Gastroesophageal sphincter (tissue), 4 donors: ENCODE measurements around the gene COG8. TPM values are rescaled to one million over a fixed set of nuclear protein-coding genes. Genes with fewer than 3 reads are reported as not detected.

ENCODE experiments used
- ATAC-seq: fragments of 150-250 bp; one replicate; pipeline ENCODE4 v1.9.1; 2016; ENCODE audit warnings: mild to moderate bottlenecking, moderate library complexity
- H3K27ac ChIP-seq, 4 donors: fragments of 200-600 bp; sonication (generic) in 3 of 4; 1 replicate in 3 of 4; 2 replicates in 1 of 4; pipeline ENCODE4 v1.5.1; 2016 to 2019
- H3K27me3 ChIP-seq: fragments of 200-600 bp; sonication (generic); one replicate; pipeline ENCODE4 v1.5.1; 2019
- H3K36me3 ChIP-seq, 2 donors: fragments of 200-600 bp; sonication (generic); one replicate each; pipeline ENCODE4 v1.5.1; 2019; ENCODE audit warnings: control low read depth in 1 of 2
- H3K4me1 ChIP-seq, 3 donors: fragments of 200-600 bp; sonication (generic); 1 replicate in 2 of 3; 2 replicates in 1 of 3; pipeline ENCODE4 v1.5.1; 2016 to 2019; ENCODE audit warnings: control low read depth in 2 of 3
- H3K4me3 ChIP-seq, 2 donors: fragments of 200-600 bp; sonication (generic); one replicate each; pipeline ENCODE4 v1.5.1; 2019; ENCODE audit warnings: mild to moderate bottlenecking in 1 of 2, moderate library complexity in 1 of 2
- H3K9me3 ChIP-seq, 3 donors: fragments of 200-600 bp; sonication (generic); one replicate each; pipeline ENCODE4 v1.5.1; 2017 to 2019; ENCODE audit warnings: control low read depth in 2 of 3
- CTCF ChIP-seq, 4 experiments: fragments of 200-600 bp in 2 of 4; fragments of 450-650 bp in 2 of 4; sonication (generic) in 1 of 4; IDR thresholded peaks; one replicate each; pipeline ENCODE4 v1.5.1; 2017 to 2019; ENCODE audit warnings: antibody characterized with exemption in 4 of 4, mild to moderate bottlenecking in 2 of 4, moderate library complexity in 2 of 4
- EP300 ChIP-seq: sonication (generic); formaldehyde crosslinking; IDR thresholded peaks from one replicate; pipeline ENCODE4 v1.6.1; 2017; ENCODE audit warnings: antibody characterized with exemption, mild to moderate bottlenecking
- POLR2A ChIP-seq, 2 donors: fragments of 450-650 bp; IDR thresholded peaks; one replicate each; pipeline ENCODE4 v1.6.1; 2017; ENCODE audit warnings: antibody characterized with exemption in 2 of 2, mild to moderate bottlenecking in 2 of 2, moderate library complexity in 1 of 2
- POLR2AphosphoS5 ChIP-seq: sonication (generic); formaldehyde crosslinking; IDR thresholded peaks from one replicate; pipeline ENCODE4 v1.6.1; 2017; ENCODE audit warnings: antibody characterized with exemption
- WGBS, 2 donors: methylation state at CpG; one replicate each; pipeline ENCODE4 v1.1.5; 2018; ENCODE audit warnings: low coverage in 1 of 2; 5-methylcytosine and 5-hydroxymethylcytosine counted together
- total RNA-seq, 4 donors: library from RNA; depleted of rRNA; stranded (reverse); fragments of >200 nt; gene quantifications; one replicate each; pipeline ENCODE4 v1.1.0, GENCODE V29; 2016

The COG8 gene
- total RNA-seq, 4 donors from 2014 or later: 33.3 to 48.6 (median 43.5) TPM

- WGBS, 2 donors: 89% methylated on average over 17 of the region's 22 CpGs; no CpG with 5 or more reads in 1 of the 2 donors
- no peak for ATAC-seq
- peaks cover 0 to 100% of the 10 kb centered on the region in 2 donors for H3K36me3 ChIP-seq
- no peak overlapping the region for H3K4me3 ChIP-seq
- H3K9me3 ChIP-seq: no peaks in the 10 kb centered on the region
- H3K27ac ChIP-seq: no peak overlapping the region
- H3K27me3 ChIP-seq: no peaks in the 10 kb centered on the region
- H3K4me1 ChIP-seq: peaks cover 0 to 18% (median 0%) of the 10 kb centered on the region in 3 donors
- no peak for TF ChIP-seq POLR2AphosphoS5
- no peak for TF ChIP-seq EP300
- no peak for TF ChIP-seq CTCF (IDR thresholded peaks at IDR 0.05)
Observed at GRCh38 chr16:69321080-69321479, 18.3 kb downstream of the COG8 start.

- Histone ChIP-seq H3K27me3 (no peaks in the 10 kb centered on the region), H3K4me1 (peaks cover 0 to 15% (median 0%) of the 10 kb centered on the region in 3 donors), H3K36me3 (peaks cover 0 to 100% of the 10 kb centered on the region in 2 donors), H3K9me3 (no peaks in the 10 kb centered on the region), H3K4me3 (no peak overlapping the region), H3K27ac (no peak overlapping the region)
- TF ChIP-seq CTCF (IDR thresholded peaks at IDR 0.05) (no peak), EP300 (no peak), POLR2AphosphoS5 (no peak), POLR2A (IDR thresholded peaks at IDR 0.05) (no peak)
- no peak for ATAC-seq
- WGBS, 2 donors: 80% methylated on average over 7 of the region's 13 CpGs; no CpG with 5 or more reads in 1 of the 2 donors
Observed at GRCh38 chr16:69320740-69321073, 18.7 kb downstream of the COG8 start.

- TF ChIP-seq POLR2A (IDR thresholded peaks at IDR 0.05): no peak
- no peak for TF ChIP-seq POLR2AphosphoS5
- no peak for TF ChIP-seq CTCF (IDR thresholded peaks at IDR 0.05)
- no peak for TF ChIP-seq EP300
- H3K9me3 ChIP-seq: no peaks in the 10 kb centered on the region
- H3K4me1 ChIP-seq: peaks cover 0 to 18% (median 0%) of the 10 kb centered on the region in 3 donors
- peaks cover 0 to 100% of the 10 kb centered on the region in 2 donors for H3K36me3 ChIP-seq
- no peak for ATAC-seq
- no peaks in the 10 kb centered on the region for H3K27me3 ChIP-seq
- no peak overlapping the region for H3K4me3 ChIP-seq
- no peak overlapping the region for H3K27ac ChIP-seq
- WGBS, 2 donors: 80 to 82% methylated on average over 6 to 12 of the region's 30 CpGs
Observed at GRCh38 chr16:69319826-69320739, 19.3 kb downstream of the COG8 start.

- Histone ChIP-seq H3K4me3 (no peak overlapping the region), H3K27ac (no peak overlapping the region), H3K9me3 (no peaks in the 10 kb centered on the region), H3K4me1 (peaks cover 0 to 18% (median 0%) of the 10 kb centered on the region in 3 donors), H3K27me3 (no peaks in the 10 kb centered on the region), H3K36me3 (peaks cover 0 to 100% of the 10 kb centered on the region in 2 donors)
- WGBS, 2 donors: 74 to 80% methylated on average over 1 to 3 of the region's 9 CpGs
- TF ChIP-seq CTCF (IDR thresholded peaks at IDR 0.05): no peak
- ATAC-seq: no peak
Observed at GRCh38 chr16:69319381-69319780, 20.0 kb downstream of the COG8 start.

- TF ChIP-seq EP300 (no peak), CTCF (IDR thresholded peaks at IDR 0.05) (no peak), POLR2AphosphoS5 (no peak)
- Histone ChIP-seq H3K36me3 (peaks cover 0 to 100% of the 10 kb centered on the region in 2 donors), H3K9me3 (no peaks in the 10 kb centered on the region), H3K27me3 (no peaks in the 10 kb centered on the region), H3K27ac (no peak overlapping the region), H3K4me1 (peaks cover 0 to 18% (median 0%) of the 10 kb centered on the region in 3 donors), H3K4me3 (no peak overlapping the region)
- WGBS, 2 donors: 38 to 86% methylated on average over 1 to 2 of the region's 10 CpGs
- ATAC-seq: no peak
Observed at GRCh38 chr16:69318911-69319289, 20.5 kb downstream of the COG8 start.
